SIG-M5 (cell line): ENCODE measurements around the gene NFATC2IP.

ENCODE experiments used
- DNase-seq: peaks from one replicate; lab custom pipeline; 2025; lab: John Stamatoyannopoulos, UW

The NFATC2IP gene

DNA sequence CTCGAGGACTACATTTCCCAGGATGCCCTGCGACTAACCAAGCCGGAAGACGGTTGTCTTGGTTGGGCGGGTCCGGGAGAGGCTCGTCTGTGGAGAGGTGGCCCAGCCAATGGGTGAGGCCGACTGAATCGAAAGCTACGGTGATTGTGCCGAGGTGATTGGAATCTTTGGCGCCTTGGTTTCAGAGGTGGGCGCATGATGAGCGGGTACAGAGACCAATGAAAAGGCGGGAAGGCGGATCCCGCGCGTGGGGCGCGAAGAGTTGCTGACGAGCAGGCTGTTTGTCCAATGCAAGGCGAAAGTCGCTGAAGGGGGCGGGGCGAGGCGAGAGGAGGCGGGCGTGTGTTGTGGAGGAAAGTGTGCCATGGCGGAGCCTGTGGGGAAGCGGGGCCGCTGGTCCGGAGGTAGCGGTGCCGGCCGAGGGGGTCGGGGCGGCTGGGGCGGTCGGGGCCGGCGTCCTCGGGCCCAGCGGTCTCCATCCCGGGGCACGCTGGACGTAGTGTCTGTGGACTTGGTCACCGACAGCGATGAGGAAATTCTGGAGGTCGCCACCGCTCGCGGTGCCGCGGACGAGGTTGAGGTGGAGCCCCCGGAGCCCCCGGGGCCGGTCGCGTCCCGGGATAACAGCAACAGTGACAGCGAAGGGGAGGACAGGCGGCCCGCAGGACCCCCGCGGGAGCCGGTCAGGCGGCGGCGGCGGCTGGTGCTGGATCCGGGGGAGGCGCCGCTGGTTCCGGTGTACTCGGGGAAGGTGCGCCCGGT lies at the start of gene NFATC2IP:
NFATC2IP (plus strand) TSS at position 290 of the 762 bp plus-strand sequence; CDS start at position 365, 75 bp downstream.
- peak; percentile 95 for DNase-seq

GRCh38 chr16:28901862-28902261 lies 48.9 kb upstream of the NFATC2IP start:
- no peak for DNase-seq

DNA sequence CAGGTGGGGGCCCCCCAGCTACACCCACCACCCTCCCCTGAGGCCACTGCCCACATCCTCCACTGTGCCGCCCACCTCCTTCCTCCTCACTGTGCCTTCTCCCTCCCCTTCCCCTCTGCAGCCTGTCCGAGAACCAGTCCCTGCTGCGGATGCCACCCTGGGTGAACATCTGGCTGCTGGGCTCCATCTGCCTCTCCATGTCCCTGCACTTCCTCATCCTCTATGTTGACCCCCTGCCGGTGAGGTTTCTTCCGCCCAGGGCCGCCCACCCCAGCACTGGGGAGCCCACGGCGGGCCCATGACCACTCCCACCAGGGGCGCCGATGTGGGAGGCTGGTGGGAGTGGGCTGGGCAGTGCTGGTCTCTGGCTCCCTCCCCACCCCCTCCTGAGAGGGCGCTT lies 47.8 kb upstream of the NFATC2IP start:
- no peak for DNase-seq

DNA sequence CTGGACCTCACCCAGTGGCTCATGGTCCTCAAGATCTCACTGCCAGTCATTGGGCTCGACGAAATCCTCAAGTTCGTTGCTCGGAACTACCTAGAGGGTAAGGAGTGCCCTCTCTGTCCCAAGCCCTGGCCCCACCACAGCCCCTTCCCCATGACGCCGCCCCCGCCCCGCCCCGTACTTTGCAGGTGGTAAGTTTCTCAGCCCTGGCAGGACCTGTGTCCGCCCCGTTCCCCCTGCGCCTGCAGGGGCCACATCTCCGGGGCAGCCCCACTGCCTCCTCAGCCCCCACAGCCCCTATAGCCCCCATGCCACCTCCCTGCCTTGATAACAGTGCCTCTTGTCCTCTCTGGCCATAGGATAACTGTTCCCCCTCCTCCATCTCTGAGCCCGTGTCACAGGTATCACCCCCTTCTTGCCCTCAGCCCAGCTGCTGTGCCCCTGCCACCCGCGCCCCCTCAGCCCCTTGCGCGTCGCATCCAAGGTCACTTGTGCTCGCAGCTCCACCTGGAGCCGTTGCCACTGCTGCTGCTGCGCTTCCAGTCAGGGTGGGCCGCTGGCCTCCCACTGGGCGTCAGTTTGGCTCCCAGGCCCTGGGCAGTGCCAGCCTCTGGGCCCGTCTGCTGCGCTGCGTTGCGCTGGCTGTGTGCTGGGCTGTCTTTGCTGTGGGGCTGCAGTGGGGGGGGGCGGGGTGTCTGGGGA lies 47.2 kb upstream of the NFATC2IP start:
- DNase-seq: no peak

- no peak for DNase-seq
These were observed 46.4 kb upstream of the NFATC2IP start for GRCh38 chr16:28904363-28904762.

- no peak for DNase-seq
These were observed 45.9 kb upstream of the NFATC2IP start for GRCh38 chr16:28904828-28905227.

DNA sequence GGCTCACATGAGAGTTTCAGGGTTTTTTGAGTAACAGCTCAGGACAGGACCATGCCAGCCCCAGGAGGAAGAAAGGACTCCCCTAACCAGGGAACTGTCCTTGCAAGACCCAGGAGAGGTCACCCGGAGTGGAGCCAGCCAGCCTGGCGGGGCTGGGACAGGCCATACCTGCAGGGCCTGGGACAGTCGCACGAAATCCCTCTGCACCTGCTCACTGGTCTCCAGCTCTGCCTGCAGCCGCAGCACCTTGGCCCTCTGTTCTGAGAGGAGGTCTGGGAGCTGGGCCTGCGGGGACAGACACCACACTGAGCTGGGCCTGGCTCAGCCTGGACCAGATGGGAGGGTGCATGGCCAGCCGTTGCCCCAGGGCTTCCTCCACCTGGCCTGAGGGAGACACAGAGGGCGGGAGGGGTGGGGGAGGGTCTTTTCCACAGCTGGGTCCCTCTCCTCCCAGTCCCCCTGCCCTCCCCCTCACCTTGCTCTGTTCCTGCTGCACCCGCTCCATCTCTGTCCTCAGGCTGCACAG lies 45.4 kb upstream of the NFATC2IP start:
- DNase-seq: no peak

GRCh38 chr16:28905800-28906372 lies 44.9 kb upstream of the NFATC2IP start:
- no peak for DNase-seq

DNA sequence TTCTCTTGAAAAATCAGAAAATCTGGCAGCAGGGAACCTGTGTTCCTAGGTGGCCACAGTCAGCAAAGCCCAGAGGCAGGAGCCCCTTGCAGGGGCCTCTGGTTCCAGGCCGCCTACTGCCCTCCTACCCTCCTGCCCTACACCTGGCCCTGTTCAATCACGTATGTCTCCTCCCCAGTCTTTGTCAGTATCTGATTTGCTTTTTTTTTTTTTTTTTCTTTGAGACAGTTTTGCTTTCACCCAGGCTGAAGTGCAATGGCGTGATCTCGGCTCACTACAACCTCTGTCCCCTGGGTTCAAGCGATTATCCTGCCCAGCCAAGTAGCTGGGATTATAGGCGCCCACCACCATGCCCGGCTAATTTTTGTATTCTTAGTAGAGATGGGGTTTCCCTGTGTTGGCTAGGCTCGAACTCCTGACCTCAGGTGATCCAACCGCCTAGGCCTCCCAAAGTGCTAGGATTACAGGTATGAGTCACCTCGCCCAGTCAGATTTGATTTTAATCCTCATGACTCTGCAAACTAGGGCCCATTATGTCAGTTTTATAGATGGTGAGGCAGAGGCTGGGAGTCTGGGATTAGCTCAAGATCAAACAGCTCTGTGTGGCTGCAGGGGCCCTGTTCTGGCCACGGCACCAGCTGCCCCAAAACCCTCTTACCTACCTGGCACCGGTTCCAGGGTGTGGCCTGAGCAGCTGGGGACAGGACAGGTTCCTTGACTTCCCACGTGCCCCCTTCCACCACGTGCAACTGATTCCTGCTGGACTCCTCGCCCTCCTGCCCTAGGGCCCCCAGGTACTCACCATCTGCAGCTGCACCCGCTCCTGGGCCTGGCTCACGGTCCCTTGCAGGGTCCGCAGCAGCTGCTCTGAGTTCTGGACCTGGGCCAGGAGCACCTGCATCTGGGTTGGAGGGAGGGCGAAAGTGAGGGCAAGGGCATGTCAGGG lies 40.4 kb upstream of the NFATC2IP start:
- DNase-seq: no peak

DNA sequence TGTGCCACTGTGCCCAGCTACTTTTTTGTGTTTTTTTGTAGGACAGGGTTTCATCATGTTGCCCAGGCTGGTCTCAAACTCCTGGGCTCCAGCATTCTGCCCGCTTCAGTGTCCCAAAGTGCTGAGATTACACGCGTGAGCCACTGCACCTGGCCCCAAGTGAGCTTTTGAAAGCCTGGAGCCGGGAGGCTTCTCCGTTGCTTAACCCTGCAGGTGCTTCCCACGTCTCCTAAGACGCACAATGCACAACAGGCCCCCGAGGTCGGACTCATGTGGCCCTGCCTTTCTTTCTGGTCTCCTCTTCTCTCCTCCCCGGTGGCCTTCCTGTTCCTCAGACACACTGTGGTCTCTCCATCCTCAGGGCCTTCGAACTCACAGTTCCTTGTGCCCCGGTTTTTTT lies 38.2 kb upstream of the NFATC2IP start:
- no peak for DNase-seq

DNA sequence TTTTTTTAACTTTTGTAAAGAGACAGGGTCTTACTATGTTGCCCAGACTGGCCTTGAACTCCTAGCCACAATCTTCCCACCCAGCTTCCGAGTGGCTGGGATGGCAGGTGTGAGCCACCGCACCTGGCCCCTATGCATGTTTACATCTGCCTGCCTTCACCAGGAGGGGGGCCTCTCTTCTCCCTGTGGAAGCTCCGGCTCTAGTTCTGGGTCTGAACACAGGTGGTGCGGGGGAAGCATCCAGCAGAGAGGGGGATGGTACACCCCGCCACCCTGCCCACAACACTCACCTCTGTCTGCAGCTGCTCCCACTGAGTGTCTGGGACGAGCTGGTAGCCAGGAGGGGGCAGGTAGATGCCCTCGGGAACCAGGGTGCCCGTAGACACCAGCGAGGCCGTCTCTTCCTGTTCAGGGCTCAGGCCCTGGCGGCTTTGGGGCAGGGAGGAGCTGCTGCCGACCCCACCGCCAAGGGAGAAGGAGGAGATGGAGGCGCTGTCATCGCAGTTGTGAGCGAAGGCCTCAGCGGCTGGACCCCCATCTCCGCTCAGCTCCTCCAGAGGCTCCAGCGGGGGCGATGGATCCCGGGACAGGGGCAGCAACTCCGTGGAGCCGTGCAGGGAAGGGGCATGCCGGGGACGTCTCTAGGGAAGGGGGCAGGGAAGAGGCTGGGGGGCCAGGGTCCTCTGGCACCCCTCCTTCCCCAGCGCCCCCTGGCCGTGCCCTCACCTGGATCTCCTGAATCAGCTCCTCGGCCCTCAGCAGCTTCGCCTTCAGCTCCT lies 36.6 kb upstream of the NFATC2IP start:
- DNase-seq: no peak

DNA sequence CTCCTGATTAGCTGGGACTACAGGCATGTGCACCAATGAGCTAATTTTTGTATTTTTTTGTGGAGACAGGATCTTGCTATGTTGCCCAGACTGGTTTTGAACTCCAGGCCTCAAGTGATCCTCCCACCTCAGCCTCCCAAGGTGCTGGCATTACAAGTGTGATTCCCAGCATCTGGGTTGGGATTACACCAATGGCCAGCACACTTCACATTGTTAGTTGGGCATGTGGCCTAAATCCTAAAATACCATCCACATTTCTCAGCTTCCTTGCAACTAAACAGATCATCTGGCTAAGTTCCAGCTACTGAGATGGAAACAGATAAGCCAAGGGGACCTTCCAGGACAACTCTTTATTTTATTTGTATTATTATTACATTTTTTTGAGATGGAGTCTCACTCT lies 35.6 kb upstream of the NFATC2IP start:
- no peak for DNase-seq

DNA sequence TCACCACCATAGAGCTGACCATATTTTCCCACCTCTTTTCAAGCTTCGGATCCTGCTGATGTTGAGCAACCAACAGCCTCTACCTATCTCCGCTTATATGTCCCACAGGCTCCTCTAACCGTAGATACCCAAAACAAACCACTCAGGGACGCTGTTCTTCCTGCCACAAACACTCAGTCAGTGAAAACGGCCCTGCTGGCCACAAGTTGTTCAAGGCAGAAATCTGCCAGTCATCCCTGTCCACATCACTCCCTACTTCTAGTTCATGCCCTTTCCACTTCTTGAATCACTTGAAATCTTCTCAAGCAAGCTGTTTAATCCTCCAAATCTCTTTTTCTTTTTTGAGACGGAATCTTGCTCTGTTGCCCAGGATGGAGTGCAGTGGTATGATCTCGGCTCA lies 33.6 kb upstream of the NFATC2IP start:
- no peak for DNase-seq

DNA sequence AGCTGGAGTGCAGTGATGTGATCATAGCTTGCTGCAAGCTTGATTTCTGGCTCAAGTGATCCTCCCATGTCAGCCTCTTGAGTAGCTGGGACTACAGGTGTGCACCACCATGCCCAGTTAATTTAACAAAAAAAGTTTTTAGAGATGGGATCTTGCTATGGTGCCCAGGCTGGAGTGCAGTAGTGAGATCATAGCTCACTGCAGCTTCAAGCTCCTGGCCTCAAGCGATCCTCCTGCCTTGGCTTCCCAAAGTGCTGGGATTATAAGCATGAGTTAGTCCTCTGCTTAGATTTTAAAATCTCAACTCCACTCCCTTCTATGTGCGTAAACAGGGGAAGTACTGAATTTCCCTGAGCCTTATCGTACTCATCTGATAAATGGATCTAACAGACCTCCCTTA lies 32.0 kb upstream of the NFATC2IP start:
- DNase-seq: no peak

DNA sequence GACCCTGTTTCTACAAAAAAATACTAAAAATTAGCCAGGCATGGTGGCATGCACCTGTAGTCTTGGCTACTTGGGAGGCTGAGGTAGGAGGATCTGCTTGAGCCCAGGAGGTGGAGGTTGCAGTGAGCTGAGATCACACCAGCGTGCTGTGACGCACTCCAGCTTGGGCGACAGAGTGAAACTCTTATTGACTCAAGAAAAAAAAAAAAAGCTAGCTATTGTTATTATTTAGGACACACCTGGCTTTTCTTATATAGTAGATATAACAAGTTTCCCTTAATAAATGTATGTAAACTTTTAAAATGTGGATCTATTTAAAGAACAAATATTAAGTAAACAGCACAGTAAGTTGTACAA lies 27.5 kb upstream of the NFATC2IP start:
- DNase-seq: no peak

GRCh38 chr16:28923652-28924398 lies 26.9 kb upstream of the NFATC2IP start:
- DNase-seq: peak; percentile 49

DNA sequence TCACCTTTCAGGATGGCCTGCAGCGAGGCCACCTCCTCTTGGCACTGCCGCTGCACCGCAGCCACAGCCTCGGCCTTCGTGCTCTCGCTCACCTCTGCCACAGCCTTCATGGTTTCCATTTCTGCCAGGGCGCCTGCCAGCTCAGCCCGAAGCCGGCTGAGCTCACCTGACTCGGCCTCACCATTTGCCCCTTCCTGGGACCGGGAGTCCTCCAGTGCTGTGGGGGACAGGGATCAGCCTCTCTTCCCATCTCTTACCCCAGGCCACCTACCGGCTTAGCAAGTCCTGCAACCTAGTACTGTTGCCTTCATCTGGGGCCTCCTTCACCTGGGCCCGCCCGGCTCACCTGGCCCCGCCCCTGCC lies 26.4 kb upstream of the NFATC2IP start:
- no peak for DNase-seq

DNA sequence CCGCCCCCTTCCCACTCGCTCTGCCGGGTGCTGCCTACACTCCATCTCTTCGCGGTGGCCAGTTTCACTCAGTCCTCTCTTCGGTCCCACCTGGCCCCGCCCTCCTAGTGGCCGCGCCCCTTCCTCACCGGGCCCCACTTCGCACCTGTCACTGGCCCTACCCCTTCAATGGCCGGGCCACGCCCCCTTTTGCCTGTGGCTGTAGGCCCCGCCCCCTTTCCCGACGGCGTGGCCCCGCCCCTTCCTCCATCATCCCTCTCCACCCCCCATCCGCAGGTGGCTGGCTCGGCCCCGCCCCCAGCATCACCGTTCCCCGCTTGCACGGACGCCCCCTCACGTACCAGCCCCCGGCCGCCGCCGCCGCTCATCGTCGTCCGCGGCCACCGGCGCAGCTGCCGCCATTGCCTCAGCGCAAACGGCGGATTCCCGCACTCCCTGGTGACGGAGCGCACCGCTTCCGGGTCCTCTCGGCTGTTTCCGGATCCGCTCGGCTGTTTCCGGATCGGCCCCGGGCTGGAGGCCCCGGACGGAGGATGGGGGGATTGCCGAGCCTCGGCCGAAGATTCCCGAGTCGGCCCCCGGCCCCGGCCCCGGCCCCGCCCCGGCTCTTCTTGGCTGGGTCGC lies 25.9 kb upstream of the NFATC2IP start, which contains the start of gene RABEP2:
RABEP2 (minus strand) TSS at position 477 of the 624 bp plus-strand sequence; CDS start at position 402, 75 bp downstream.
- DNase-seq: no peak

DNA sequence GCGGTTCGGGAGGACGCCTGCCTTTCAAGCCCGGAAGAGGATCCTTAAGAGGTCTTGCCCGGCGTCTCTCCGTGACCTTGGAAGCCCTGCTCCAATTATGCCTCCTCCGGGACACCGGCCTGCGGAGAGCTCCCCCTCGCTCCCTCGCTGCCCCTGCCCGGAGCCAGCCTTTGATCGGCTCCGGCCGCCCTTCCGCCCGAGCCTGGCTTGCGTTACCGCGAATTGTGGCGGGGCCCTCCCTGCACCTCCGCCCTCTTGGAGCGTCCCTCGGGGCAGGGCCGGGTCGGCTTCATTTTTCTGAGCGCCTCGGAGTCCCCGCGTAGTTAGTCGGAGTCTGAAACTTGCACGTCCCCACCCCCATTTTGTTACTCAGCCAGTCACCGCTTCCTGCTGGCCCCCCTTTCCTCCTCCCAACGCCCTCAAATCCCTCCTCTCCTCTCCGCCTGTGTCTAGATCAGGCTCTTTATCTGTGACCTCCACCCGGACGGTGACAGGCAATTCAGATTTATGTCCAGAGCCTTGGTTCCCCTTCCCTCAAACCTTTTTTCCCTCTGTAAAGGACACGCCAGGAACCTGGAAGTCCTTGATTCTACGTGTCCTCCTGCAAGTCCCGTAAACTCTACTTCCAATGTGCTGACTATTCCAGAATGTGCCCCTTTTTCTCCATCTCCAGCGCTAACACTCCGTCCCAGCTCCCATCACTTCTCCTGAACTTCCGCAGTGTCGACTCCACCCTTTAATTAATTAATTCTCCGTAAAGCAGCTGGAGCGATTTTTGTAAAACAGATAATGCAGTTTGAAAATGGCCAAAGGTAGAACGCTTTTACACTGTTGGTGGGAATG lies 25.1 kb upstream of the NFATC2IP start:
- DNase-seq: no peak
